Ectodermal cell (in vitro differentiated cells): ENCODE data around the gene ZNF433. TPM values are rescaled to one million over a fixed set of nuclear protein-coding genes. Genes with fewer than 3 reads are reported as not detected.
"Not testable (repeated sequence)": the region's sequence is repeated elsewhere in the genome, so short reads cannot be mapped to it uniquely, and the experiment has no call there.

Experiments
- H3K27ac ChIP-seq: 2 replicates; pipeline ENCODE4 v1.7.0; 2013; ENCODE audit warnings: mild to moderate bottlenecking, low read depth, low read length; ENCODE audit not compliant: insufficient read depth, poor library complexity, severe bottlenecking
- H3K27me3 ChIP-seq: 2 replicates; pipeline ENCODE4 v1.7.0; 2013; ENCODE audit warnings: mild to moderate bottlenecking, low read length; ENCODE audit not compliant: insufficient read depth, control insufficient read depth, poor library complexity, severe bottlenecking
- H3K36me3 ChIP-seq: one replicate; pipeline ENCODE4 v1.7.0; 2013; ENCODE audit warnings: low read length; ENCODE audit not compliant: control insufficient read depth, insufficient read depth
- H3K4me1 ChIP-seq: one replicate; pipeline ENCODE4 v1.7.0; 2013; ENCODE audit warnings: low read length; ENCODE audit not compliant: control insufficient read depth, insufficient read depth
- H3K4me3 ChIP-seq: 2 replicates; pipeline ENCODE4 v1.7.0; 2013; ENCODE audit warnings: low read depth, low read length, control low read depth; ENCODE audit not compliant: insufficient read depth
- H3K9me3 ChIP-seq: 2 replicates; pipeline ENCODE4 v1.7.0; 2013; ENCODE audit warnings: mild to moderate bottlenecking, low read length, moderate library complexity; ENCODE audit not compliant: control insufficient read depth
- WGBS, 2 experiments: methylation state at CpG; one replicate each; pipeline ENCODE4 v1.1.7; 2013; ENCODE audit warnings: missing lambda C conversion rate in 2 of 2; 5-methylcytosine and 5-hydroxymethylcytosine counted together
- polyA plus RNA-seq, 4 experiments: library from polyadenylated mRNA; stranded (reverse); fragments of 50-300 nt; gene quantifications; one replicate each; pipeline ENCODE4 v1.2.3, GENCODE V29; 2013

Gene ZNF433
- 6.5 TPM for polyA plus RNA-seq (2013, experiment 1 of 4)
- polyA plus RNA-seq (2013, experiment 2 of 4) = 6.5 TPM
- polyA plus RNA-seq (2013, experiment 3 of 4) = 5.2 TPM
- polyA plus RNA-seq (2013, experiment 4 of 4) = 6.1 TPM

DNA sequence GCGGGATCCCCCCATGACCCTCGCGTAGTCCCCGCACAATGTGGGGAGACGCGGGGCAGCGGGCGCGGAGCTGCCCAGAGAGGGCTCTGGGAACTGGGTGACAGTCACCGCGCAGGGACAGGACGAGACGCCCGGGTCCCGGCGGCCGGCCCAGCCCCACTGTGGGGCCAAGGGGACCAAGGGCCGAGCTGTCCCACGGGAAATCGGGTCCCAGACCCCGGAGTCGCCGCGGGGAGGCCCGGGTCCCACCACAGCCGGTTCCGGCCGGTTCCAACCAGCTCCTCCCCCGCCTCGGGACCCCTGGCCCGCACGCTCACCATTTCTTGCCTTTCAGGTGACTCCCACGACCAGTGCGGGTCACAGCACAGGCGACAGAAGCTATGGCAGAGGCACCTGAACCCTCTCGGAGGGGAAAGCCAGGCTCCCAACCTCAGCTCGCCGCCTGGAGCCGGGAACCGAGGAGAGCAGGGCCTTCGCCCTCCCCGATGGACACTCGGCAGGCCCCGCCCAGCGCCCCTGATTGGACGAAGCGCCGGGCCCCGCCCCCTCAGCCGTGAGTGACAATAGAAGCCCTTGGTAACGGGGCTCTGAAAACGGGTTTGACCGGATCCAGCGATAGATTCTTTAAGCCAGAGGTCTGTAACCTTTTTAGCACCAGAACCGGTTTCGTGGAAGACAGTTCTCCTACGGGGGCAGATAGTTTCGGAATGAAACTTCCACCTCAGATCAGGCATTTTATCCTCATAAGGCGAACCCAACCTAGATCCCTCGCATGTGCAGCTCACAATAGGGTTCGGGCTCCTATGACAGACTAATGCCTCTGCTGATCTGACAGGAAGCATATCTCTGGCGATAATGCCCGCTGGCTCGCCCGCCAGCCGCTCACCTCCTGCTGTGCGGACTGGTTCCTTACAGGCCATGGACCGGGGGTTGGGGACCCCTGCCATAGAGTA, at the start of gene ZNF433:
TSS of gene ZNF433 (minus strand) at position 460 of the 953 bp plus-strand sequence. CDS start at position 320, 140 bp downstream.
- Histone ChIP-seq H3K4me3 (peak within 1 kb of the TSS; percentile 45), H3K27me3 (no peaks in the 10 kb centered on the region), H3K4me1 (peaks cover 4% of the 10 kb centered on the region), H3K27ac (peak within 1 kb of the TSS; percentile 12), H3K36me3 (no peaks in the 10 kb centered on the region), H3K9me3 (no peaks in the 10 kb centered on the region)
- 2% methylated on average over 68 of the region's 68 CpGs for WGBS, 2 experiments

DNA sequence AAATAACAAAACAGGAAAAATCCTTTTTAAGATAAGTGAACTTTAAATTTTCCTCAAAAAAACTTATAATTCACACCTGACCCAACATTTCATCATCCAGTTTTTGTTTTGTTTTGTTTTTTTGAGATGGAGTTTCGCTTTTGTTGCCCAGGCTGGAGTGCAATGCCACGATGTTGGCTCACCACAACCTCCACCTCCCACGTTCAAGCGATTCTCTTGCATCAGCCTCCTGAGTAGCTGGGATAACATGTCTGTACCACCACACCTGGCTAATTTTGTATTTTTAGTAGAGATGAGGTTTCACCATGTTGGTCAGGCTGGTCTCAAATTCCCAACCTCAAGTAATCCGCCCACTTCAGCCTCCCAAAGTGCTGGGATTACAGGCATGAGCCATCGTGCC, 47.9 kb upstream of the ZNF433 start:
- H3K27me3 ChIP-seq, H3K4me1 ChIP-seq, H3K9me3 ChIP-seq, H3K27ac ChIP-seq, H3K4me3 ChIP-seq, H3K36me3 ChIP-seq: not testable (repeated sequence)
- 92 to 94% methylated on average over 6 of the region's 6 CpGs for WGBS, 2 experiments

DNA sequence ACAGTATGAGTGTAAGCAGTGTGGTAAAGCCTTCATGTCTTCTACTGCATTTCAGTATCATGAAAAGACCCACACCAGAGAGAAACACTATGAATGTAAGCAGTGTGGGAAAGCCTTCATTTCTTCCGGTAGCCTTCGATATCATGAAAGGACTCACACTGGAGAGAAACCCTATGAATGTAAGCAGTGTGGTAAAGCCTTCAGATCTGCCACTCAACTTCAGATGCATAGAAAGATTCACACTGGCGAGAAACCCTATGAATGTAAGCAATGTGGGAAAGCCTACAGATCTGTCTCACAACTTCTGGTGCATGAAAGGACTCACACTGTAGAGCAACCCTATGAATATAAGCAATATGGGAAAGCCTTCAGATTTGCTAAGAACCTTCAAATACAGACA, 41.9 kb upstream of the ZNF433 start:
- Histone ChIP-seq H3K27ac (no peak overlapping the region), H3K4me1 (no peaks in the 10 kb centered on the region), H3K27me3 (no peaks in the 10 kb centered on the region), H3K9me3 (peaks cover 9% of the 10 kb centered on the region), H3K36me3 (peaks cover 54% of the 10 kb centered on the region), H3K4me3 (no peak overlapping the region)
- 91 to 98% methylated on average over 3 of the region's 3 CpGs for WGBS, 2 experiments

DNA sequence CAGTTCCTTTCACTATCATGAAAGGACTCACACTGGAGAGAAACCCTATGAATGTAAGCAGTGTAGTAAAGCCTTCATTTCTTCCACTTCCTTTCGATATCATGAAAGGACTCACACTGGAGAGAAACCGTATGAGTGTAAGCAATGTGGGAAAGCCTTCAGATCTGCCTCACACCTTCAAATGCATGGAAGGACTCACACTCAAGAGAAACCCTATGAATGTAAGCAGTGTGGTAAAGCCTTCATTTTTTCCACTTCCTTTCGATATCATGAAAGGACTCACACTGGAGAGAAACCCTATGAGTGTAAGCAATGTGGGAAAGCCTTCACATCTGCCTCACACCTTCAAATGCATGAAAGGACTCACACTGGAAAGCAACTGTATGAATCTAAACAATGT, 40.9 kb upstream of the ZNF433 start:
- H3K27ac ChIP-seq, H3K9me3 ChIP-seq, H3K4me1 ChIP-seq, H3K27me3 ChIP-seq, H3K4me3 ChIP-seq: not testable (repeated sequence)
- H3K36me3 ChIP-seq = peaks cover 54% of the 10 kb centered on the region
- WGBS, 2 experiments = 93 to 96% methylated on average over 3 of the region's 3 CpGs

DNA sequence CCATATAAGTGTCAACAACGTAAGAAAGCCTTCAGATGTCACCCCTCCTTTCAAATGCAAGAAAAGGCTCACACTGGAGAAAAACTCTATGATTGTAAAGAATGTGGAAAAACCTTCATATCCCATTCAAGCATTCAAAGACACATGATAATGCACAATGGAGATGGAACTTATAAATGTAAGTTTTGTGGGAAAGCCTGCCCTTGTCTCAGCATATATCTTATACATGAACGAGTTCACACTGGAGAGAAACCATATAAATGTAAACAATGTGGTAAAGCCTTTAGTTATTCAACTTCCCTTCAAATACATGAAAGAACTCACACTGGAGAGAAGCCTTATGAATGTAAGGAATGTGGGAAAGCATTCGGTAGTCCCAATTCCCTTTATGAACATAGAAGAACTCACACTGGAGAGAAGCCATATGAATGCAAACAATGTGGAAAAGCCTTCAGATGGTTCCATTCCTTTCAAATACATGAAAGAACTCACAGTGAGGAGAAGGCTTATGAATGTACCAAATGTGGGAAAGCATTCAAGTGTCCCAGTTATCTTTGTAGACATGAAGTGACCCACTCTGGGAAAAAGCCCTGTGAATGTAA, 40.2 kb upstream of the ZNF433 start:
- H3K4me3 ChIP-seq = no peak overlapping the region
- H3K27me3 ChIP-seq = no peaks in the 10 kb centered on the region
- H3K9me3 ChIP-seq = peaks cover 12% of the 10 kb centered on the region
- H3K36me3 ChIP-seq = peaks cover 54% of the 10 kb centered on the region
- no peak overlapping the region for H3K27ac ChIP-seq
- 92 to 100% methylated on average over 1 to 3 of the region's 3 CpGs for WGBS, 2 experiments
- H3K4me1 ChIP-seq = no peaks in the 10 kb centered on the region

DNA sequence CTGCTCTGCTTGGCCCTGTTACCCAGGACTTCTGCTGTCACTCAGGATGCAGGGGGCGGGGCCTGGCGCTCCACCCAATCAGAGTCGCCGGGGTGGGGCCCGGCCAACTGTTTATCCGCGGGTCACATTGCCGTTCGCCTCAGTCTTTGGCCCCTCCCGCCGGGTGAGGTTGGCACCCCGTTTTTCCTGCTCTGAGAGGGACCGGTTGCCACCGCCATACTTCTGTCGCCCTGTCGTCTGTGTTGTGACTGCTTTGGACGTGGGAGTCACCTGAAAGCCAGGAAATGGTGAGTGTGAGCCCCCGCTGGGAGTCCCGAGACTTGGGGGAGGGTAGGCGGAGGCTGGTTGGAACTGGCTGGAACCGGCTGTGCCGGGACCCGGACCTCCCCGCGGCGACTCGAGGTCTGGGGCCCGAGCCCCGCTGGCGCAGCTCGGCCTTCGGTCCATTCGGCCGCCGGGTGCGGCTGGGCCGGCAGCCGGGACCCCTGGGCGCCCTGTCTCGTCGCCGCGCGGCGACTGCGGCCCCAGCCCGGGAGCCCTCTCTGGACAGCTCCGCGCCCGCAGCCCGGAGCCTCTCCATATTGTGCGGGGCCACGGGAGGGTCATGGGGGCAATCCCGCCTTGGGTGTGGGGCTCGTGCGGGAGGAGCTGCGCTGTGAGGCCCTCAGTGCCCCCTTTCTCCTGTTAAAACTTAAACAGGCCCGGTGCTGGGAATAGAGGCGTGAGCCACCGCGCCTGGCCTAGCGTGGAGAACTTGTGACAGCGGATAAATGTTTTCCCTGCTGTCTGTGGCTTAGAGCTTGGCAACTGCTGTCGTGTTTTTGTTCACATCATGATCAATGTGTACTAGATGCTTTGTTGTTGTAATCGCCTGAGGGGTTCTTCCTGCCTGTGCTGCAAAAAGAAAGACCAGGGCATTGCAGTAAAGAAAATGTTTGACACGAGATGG, 29.4 kb upstream of the ZNF433 start, which contains the start of gene ZNF844:
TSS of gene ZNF844 (plus strand) at position 142 of the 949 bp plus-strand sequence. CDS start at position 285, 143 bp downstream.
- 10 to 15% methylated on average over 66 of the region's 66 CpGs for WGBS, 2 experiments

DNA sequence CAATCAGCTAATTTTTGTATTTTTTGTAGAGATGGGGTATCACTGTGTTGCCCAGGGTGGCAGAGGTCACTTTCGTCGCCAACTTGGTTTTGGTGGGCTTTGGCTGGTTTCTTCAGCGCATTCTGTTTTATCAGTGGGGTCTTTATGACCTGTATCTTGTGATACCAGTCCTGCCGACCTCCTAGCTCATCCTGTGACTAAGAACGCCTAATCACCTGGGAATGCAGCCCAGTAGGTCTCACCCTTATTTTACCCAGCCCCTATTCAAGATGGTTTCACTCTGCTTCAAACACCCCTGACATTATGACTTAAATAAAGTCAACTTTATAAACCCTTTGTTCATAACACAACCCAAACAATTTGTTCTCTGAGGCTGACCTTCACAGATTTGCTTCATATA, 20.3 kb upstream of the ZNF433 start:
- Histone ChIP-seq H3K9me3 (no peaks in the 10 kb centered on the region), H3K4me3 (no peak overlapping the region), H3K27ac (no peak overlapping the region), H3K4me1 (no peaks in the 10 kb centered on the region), H3K36me3 (no peaks in the 10 kb centered on the region), H3K27me3 (peaks cover 13% of the 10 kb centered on the region)
- WGBS, 2 experiments = 84 to 88% methylated on average over 5 of the region's 5 CpGs

More for the DNA sequence above, 29.4 kb upstream of the ZNF433 start, which contains the start of gene ZNF844:
- Histone ChIP-seq H3K4me1 (no peaks in the 10 kb centered on the region), H3K4me3 (peak within 1 kb of the TSS; percentile 82), H3K27me3 (no peaks in the 10 kb centered on the region), H3K9me3 (no peaks in the 10 kb centered on the region), H3K27ac (peak within 1 kb of the TSS; percentile 72), H3K36me3 (peaks cover 5% of the 10 kb centered on the region)

DNA sequence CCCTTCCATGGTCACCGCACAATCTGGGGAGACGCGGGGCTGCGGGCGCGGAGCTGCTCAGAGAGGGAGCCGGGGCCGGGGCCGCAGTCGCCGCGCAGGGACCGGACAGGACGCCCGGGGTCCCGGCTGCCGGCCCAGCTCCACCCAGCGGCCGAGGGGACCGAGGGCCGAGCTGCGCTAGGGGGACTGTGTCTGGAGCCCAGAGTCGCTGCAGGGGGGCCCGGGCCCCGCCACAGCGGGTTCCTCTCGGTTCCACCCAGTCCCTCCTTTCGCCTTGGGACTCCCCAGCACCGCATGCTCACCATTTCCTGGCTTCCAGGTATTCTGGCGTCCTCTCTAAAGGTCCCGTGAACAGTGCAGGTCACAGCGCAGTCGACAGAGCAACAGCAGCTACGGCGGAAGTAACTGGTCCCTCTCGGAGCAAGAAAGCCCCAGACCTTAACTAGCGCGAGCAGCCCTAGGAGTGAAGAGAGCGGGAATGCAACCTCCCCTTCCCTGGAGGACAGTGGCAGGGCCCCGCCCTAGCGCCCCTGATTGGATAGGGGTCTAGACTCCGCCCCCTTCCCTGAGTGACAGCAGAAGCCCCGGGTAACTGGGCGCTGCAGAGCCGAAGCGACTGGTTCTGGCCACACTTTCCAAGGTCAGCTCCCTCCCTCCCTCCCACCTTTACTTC, 17.2 kb upstream of the ZNF433 start, which contains the start of gene ZNF878:
TSS of gene ZNF878 (minus strand) at position 465 of the 673 bp plus-strand sequence. CDS start at position 305, 160 bp downstream.
- H3K27me3 ChIP-seq = peaks cover 13% of the 10 kb centered on the region
- H3K4me3 ChIP-seq = peak within 1 kb of the TSS; percentile 60
- no peaks in the 10 kb centered on the region for H3K4me1 ChIP-seq
- H3K9me3 ChIP-seq = no peaks in the 10 kb centered on the region
- peak within 1 kb of the TSS; percentile 80 for H3K27ac ChIP-seq
- H3K36me3 ChIP-seq = no peaks in the 10 kb centered on the region
- WGBS, 2 experiments = 0% methylated on average over 46 of the region's 46 CpGs

DNA sequence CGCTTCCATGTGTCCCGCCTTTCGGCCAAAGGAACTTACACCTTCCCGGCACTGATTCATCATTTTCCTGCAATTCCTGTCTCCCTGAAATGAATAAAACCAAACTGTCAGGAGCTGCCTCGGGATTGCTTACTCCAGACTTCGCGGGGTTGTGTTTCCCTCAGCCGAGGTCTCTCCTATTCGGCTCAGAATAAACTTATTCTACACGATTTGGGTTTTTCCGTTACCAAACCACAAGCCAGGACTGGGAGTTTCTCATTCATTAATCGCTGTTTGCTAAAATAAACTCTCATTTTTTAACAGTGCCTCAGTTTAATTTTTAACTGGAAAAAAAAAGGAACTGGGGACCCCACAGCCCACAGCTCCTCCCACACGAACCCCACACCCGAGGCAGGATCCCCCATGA, 16.6 kb upstream of the ZNF433 start:
- Histone ChIP-seq H3K9me3 (no peaks in the 10 kb centered on the region), H3K27ac (no peak overlapping the region), H3K4me1 (no peaks in the 10 kb centered on the region), H3K27me3 (peaks cover 13% of the 10 kb centered on the region), H3K4me3 (peak overlapping the region; percentile 60), H3K36me3 (no peaks in the 10 kb centered on the region)
- 3 to 5% methylated on average over 14 of the region's 14 CpGs for WGBS, 2 experiments
